Testis (tissue), 2 donors: ENCODE data around the gene OGFR.

Experiments
- POLR2A ChIP-seq: fragments of 450-650 bp; IDR thresholded peaks from one replicate; pipeline ENCODE4 v1.6.1; 2017; ENCODE audit warnings: antibody characterized with exemption, mild to moderate bottlenecking, moderate library complexity
- TF ChIP-seq, protein P1 (sequence below), 3 experiments: fragments of 450-650 bp in 2 of 3; fragments of 200-600 bp in 1 of 3; sonication (generic) in 1 of 3; IDR thresholded peaks; one replicate each; pipeline ENCODE4 v1.5.1; 2016 to 2019; ENCODE audit warnings: antibody characterized with exemption in 3 of 3, mild to moderate bottlenecking in 2 of 3, moderate library complexity in 1 of 3

DNA sequence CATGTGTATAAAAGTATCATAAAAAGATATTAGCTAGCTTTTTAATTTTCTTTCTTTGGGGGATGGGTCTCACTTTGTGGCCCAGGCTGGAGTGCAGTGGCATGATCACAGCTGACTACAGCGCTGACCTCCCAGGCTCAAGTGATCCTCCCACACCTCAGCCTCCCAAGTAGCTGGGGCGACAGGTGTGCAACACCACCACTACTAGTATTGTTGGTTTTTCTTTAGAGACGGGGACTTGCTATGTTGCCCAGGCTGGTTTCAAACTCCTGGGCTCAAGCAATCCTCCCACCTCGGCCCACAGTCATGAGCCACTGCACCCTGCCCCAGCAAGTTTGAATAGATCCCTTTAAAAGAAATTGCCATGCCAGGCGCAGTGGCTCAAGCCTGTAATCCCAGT is 50.5 kb downstream of the OGFR start:
- TF ChIP-seq, protein P1, sequence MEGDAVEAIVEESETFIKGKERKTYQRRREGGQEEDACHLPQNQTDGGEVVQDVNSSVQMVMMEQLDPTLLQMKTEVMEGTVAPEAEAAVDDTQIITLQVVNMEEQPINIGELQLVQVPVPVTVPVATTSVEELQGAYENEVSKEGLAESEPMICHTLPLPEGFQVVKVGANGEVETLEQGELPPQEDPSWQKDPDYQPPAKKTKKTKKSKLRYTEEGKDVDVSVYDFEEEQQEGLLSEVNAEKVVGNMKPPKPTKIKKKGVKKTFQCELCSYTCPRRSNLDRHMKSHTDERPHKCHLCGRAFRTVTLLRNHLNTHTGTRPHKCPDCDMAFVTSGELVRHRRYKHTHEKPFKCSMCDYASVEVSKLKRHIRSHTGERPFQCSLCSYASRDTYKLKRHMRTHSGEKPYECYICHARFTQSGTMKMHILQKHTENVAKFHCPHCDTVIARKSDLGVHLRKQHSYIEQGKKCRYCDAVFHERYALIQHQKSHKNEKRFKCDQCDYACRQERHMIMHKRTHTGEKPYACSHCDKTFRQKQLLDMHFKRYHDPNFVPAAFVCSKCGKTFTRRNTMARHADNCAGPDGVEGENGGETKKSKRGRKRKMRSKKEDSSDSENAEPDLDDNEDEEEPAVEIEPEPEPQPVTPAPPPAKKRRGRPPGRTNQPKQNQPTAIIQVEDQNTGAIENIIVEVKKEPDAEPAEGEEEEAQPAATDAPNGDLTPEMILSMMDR (IDR thresholded peaks at IDR 0.05): no peak
- TF ChIP-seq POLR2A: no peak
